GM21447 (cell line): Measurements from ENCODE around the gene G6PC1.
"Not testable (repeated sequence)": the region's sequence is repeated elsewhere in the genome, so short reads cannot be mapped to it uniquely, and the experiment has no call there.

Experiments used
- ATAC-seq: cut with Tn5 transposase; IDR thresholded peaks from one replicate; pipeline ENCODE4 v1.9.1; 2021; ENCODE audit not compliant: unreplicated experiment

G6PC1 gene

GRCh38 chr17:42900460-42901331 is at the start of gene G6PC1:
G6PC1 (plus strand) TSS chr17:42900799; CDS start chr17:42900877, 78 bp downstream.
- ATAC-seq: no peak

- no peak for ATAC-seq
Observed at GRCh38 chr17:42850954-42851353, 49.6 kb upstream of the G6PC1 start, which contains the start of gene AOC3. AOC3 (plus strand) TSS chr17:42851199; CDS start chr17:42851344, 145 bp downstream.

GRCh38 chr17:42851371-42852240 is 49.0 kb upstream of the G6PC1 start:
- not testable (repeated sequence) for ATAC-seq

- no peak for ATAC-seq
Observed at GRCh38 chr17:42852351-42852750, 48.2 kb upstream of the G6PC1 start.

GRCh38 chr17:42853004-42853403 is 47.6 kb upstream of the G6PC1 start:
- no peak for ATAC-seq

- ATAC-seq: no peak
Observed at GRCh38 chr17:42853597-42853967, 47.0 kb upstream of the G6PC1 start.

GRCh38 chr17:42853968-42854790 is 46.4 kb upstream of the G6PC1 start:
- ATAC-seq: no peak

GRCh38 chr17:42855048-42855596 is 45.5 kb upstream of the G6PC1 start:
- ATAC-seq: no peak

- ATAC-seq: not testable (repeated sequence)
Observed at GRCh38 chr17:42856093-42856492, 44.5 kb upstream of the G6PC1 start.

GRCh38 chr17:42856516-42856915 is 44.1 kb upstream of the G6PC1 start:
- ATAC-seq: not testable (repeated sequence)

GRCh38 chr17:42857389-42857788 is 43.2 kb upstream of the G6PC1 start:
- no peak for ATAC-seq

- ATAC-seq: no peak
Observed at GRCh38 chr17:42865638-42866094, 34.9 kb upstream of the G6PC1 start.

GRCh38 chr17:42866216-42866615 is 34.4 kb upstream of the G6PC1 start:
- ATAC-seq: no peak

GRCh38 chr17:42866631-42867575 is 33.7 kb upstream of the G6PC1 start:
- no peak for ATAC-seq

- ATAC-seq: not testable (repeated sequence)
Observed at GRCh38 chr17:42867694-42868261, 32.8 kb upstream of the G6PC1 start.

- ATAC-seq: no peak
Observed at GRCh38 chr17:42868338-42868737, 32.3 kb upstream of the G6PC1 start.

- no peak for ATAC-seq
Observed at GRCh38 chr17:42871647-42872046, 29.0 kb upstream of the G6PC1 start.

- no peak for ATAC-seq
Observed at GRCh38 chr17:42872251-42872965, 28.2 kb upstream of the G6PC1 start.
